Stimulated activated CD4-positive, alpha-beta T cell treated with anti-CD3 and anti-CD28 coated beads, TNF-alpha, amount 100 ng/mL, for 4 hours (primary cell): ENCODE measurements around the gene GPR155.
"Not testable (repeated sequence)": the region's sequence is repeated elsewhere in the genome, so short reads cannot be mapped to it uniquely, and the experiment has no call there.

Source experiments
- DNase-seq, 3 experiments: peaks; one replicate each; pipeline ENCODE4 v3.0.0-alpha.2; 2020; ENCODE audit warnings: low read depth in 3 of 3

GPR155 gene

DNA sequence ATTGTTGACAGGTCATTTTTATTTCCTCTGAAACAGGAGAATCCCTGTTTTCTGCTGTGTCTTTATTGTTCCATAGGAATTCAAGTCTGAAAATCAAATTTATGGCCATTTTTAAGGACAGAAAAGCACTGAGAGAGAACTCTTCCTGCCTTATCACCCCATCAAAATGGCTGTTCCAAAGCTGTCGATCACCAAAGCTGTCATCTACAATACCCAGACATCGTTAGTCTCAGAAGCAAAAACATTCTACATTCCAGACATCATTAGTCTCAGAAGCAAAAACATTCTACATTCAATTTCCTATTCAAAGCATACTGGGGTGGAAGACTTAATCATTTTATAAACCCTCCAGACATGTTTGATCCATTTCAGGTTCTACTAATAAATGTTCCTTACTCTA, 46.9 kb downstream of the GPR155 start:
- no peak for DNase-seq

DNA sequence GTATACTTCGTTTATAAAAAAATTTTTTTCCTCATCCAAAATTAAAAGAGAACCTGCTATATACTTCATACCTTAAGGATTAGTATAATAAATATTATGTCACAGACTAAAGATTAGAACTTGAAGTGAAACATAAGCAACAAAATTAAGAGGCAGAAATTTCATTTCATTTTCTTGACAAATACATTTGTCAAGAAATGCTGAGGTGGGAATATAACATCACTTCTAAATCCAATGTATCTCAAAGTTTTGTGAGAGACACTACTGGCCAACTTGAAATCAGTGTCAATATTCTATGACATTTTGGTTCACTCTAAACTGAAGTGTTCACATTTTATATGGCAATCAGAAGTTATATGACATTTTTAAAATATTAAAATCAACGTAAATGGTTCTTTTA, 47.5 kb downstream of the GPR155 start:
- DNase-seq = no peak

DNA sequence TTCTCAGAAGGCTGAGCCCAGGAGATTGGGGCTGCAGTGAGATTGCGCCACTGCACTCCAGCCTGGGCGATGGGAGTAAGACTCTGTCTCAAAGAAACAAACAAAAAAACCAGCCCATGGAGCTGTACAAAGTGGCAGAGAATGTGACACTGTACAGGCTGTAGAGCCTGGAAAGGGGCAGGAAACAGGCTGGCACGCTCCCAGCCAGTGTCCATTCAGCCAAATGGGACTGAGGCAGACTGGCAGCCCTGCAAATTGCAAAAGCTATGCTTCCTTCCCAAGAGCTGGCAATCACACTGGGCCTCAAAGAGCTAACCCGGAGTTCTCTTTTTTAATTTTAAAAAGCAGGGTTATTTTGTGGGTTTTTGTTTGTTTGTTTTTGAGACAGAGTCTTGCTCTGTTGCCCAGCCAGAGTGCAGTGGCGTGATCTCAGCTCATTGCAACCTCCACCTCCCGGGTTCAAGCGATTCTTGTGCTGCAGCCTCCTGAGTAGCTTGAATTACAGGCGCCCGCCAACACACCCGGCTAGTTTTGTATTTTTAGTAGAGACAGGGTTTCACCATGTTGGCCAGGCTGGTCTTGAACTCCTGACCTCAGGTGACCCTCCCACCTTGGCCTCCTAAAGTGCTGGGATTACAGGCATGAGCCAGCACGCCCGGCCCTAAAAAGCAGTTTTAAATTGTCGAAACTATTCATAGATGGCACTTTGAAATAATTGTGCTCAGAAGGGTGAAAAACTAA, 48.5 kb downstream of the GPR155 start:
- DNase-seq = no peak

DNA sequence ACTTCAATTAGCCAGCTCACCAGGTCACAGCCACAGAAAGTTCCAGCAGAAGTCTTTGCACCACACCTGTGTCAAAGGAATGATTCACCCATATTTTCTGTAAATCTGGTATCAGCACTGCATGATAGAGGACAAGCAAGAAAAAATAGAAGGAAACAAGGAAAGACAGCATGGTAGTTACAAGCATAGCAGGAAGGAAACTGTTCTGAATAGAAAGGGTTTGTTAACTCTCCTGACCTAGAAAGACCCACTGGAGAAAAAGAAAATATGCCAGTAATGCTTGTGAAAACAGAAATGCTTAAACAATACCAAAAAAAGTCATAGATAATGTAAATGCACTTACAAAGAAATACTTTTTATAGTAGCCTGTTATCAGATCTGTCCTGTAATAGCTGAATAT, 50.5 kb downstream of the GPR155 start:
- no peak for DNase-seq

DNA sequence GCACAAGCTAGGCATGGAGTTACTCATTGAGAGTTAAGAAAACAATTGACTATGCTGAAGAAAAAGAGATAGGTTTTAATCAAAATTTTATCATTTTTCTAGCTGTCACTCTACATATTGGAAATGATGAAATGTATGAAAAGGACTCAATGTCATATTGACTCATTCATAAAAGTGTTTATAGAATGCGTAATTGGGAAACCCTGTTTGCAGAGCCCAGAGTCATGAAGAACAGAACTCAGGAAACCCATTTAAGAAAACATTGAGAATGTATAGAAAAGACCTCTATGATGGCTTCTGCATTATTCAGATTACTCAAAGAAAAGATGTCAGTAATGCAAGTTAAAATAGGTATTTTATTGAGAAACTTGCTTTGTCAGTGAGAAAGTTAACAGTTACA, 54.9 kb downstream of the GPR155 start:
- DNase-seq = no peak

DNA sequence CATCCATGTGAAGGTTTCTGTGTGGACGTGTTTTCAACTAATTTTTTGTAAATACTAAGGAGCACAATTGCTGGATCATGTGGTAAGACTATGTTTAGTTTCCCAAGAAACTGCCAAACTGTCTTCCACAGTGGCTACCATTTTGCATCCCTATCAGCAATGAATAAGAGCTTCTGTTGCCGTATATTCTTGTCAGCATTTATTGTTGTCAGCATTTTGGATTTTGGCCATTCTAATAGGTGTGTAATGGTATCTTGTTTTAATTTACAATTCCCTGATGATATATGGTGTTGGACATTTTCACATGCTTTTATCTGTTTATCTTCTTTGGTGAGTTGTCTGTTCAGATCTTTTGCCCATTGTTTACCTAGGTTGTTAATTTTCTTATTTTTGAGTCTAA, 56.8 kb downstream of the GPR155 start:
- no peak for DNase-seq

DNA sequence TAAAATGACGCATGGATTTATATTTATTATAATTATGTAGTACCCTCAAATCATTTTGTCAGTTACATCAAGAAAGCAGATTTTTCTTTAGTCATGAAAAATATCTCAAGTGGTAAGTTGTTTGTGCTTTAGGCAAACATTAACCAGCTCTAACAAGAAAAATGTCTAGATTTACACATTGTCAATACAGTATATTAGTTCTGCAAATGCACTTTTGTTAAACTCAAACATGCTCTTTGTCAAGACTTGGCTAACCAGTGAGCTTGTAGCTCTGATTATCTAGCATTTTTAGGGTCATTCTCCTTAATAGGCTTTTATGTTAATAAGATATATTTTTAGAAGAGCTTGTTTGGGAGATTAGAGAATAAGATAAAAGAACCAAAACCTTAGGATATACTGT, 58.6 kb downstream of the GPR155 start:
- no peak for DNase-seq

DNA sequence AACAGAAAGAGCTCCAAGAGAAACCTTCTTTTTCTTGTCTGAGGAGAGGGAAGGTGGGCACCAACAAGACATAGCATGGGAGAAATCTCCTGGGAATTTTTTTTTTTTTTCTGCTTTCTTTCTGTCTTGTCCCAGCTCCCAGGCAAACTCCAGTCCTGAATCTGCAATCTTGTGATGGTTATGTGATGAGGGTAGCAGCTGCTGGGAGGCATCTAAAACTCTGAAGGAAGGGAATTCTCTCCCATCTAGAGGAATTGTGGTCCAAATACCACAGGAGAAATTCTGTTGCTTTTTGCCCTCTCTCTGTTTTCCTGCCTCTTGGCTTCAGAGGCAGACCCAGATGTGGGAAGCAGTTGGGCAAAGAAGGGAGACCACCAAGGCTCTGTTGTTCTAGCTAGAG, 74.6 kb downstream of the GPR155 start:
- DNase-seq = no peak

DNA sequence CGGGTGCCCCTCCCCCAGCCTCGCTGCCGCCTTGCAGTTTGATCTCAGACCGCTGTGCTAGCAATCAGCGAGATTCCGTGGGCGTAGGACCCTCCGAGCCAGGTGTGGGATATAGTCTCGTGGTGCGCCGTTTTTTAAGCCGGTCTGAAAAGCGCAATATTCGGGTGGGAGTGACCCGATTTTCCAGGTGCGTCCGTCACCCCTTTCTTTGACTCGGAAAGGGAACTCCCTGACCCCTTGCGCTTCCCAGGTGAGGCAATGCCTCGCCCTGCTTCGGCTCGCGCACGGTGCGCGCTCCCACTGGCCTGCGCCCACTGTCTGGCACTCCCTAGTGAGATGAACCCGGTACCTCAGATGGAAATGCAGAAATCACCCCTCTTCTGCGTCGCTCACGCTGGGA, 76.8 kb downstream of the GPR155 start:
- DNase-seq = not testable (repeated sequence)

DNA sequence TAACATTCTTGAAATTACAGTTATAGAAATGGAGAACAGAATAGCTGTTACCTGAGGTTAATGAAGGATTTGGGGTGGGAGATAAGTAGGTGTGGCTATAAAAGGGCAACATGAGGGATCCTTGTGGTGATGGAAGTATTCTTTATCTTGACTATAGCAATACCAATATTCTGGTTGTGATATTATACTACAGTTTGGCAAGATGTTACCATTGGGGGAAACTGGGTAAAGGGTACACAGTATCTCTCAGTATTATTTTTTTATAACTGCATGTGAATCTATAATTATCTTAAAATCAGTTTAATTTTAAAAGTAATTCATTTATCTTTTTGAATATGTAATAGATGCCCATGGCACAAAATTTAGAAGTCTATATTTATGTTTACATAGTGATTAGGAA, 83.2 kb downstream of the GPR155 start:
- DNase-seq = no peak

DNA sequence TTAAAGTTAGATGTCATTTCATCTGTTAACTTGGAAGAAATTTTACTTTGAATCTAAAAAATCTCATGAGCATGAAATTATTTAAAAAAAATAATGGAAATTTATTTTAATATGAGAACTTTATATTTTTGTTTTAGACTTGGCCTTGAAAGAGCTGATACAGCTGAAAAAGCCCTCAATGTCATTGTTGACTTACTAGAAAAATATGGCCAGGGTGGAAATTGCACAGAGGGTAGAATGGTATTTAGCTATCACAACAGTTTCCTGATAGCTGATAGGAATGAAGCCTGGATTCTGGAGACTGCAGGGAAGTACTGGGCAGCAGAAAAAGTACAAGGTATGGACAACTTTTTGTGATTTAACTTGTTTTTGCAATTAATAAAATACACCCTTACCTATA, 86.0 kb downstream of the GPR155 start:
- DNase-seq = no peak

DNA sequence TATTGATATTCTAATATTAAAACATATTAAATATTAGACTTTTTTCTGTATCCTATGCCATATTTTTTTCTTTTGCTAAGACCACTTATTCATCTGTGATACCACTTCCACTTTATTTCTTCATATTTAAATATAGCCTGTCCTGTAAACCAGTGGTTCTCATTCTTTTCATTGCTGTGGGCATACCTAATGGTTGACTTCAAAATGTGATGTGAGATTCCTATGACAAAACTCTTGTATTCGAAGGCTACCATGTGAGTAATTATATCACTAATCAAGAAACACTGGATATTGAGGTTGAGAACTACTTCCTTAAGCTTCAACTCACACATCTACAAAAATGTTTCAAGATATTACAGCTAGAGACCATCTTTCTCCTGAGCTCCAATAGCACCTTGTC, 87.7 kb downstream of the GPR155 start:
- no peak for DNase-seq

DNA sequence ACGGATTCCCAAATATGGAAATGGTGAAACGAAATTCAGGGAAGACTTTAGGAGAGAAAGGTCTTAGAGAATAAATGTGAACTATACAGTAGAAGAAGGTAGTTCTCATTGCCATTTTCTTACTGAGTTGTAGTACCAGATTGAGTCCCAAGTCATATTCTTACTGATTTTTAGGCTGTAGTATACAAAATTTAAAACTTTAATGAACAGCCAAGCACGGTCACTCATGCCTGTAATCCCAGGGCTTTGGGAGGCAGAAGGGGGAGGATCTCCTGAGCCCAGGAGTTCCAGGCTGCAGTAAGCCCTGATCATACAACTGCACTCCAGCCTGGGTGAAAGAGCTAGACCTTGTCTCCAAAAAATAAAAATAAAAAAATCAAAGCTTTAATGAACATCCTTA, 89.1 kb downstream of the GPR155 start:
- DNase-seq = no peak

DNA sequence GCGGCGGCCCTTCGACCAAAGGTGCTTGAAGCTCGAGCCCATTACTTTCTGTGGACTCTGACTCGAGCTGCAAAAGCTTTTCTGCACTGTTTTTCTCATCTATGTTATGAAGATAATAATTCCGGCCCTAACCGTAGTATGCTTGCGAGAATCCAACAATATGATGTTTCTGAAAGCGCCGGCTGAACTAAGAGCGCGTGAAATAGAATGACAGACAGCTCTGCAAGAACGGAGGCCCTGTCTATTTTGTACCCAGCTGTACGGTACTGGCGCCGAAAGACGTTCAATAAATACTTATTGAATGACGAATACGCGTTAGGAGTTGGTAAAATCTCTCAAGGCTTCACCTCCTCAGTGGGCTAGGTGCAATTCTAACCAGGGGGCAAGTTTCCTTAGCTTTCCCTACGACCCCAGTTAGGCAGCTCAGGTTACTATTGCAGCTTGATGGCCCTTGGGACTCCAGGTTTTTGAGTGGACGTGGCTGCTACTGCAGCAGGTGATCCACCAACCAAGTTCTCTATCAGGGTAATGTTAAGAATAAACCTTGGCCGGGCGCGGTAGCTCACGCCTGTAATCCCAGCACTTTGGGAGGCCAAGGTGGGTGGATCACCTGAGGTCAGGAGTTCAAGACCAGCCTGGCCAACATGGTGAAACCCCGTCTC, 90.7 kb downstream of the GPR155 start:
- no peak for DNase-seq

DNA sequence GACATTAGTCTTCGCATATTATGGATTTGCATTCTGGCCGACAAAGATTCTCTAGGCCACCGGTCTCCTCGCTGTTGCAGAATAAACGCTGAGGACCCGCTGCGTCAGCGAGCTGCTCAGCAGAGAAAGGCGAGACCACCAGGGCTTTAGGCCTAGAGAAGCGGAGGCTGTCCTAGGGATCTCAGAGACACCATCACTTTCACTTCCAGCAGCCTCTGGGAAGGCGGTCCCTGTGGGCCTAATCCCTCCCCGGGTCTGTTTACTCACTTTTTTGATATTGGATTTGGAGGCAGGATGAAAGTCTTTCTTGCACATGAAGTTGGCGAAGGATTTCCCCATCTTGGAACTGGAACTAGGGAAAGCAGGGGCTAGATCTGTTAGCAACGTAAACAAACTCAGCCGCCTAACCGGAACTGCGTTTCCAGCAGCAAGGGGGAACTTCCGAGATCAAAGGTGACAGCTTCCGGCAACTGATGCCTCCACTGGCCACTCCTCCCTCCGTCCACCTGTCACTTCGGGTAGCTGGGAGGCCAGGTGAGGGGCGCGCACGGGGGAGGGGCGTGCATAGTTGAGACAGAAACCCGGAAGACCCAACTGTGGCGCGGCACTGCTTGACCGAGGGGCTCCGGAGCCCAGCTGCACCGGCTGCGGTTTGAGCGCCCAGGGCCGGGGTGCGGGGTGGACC, 91.4 kb downstream of the GPR155 start, which contains the start of gene SCRN3:
Gene SCRN3 (plus strand): TSS at position 447 of the 685 bp plus-strand sequence. CDS start 2,554 bp downstream, outside the sequence.
- DNase-seq = peak; percentile 41 to 46 (median 43)

DNA sequence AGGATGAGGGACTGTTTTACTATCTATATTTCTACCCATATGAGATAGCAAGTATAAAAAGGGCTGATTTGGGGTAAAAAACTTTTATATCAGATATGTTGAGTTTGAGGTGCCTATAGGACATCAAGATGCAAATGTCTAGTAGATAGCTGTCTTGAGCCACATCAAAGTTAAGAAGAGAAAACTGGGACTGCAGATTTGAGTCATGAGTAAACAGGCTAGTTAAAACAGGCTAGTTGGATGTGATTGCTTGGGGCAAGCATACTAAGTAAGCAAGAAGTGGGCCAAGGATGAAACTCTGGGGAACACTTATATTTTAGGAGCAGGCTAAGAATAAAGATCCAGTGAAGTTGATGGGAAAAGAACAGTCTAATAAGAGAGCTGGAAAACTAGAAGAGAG, 94.1 kb downstream of the GPR155 start:
- no peak for DNase-seq

DNA sequence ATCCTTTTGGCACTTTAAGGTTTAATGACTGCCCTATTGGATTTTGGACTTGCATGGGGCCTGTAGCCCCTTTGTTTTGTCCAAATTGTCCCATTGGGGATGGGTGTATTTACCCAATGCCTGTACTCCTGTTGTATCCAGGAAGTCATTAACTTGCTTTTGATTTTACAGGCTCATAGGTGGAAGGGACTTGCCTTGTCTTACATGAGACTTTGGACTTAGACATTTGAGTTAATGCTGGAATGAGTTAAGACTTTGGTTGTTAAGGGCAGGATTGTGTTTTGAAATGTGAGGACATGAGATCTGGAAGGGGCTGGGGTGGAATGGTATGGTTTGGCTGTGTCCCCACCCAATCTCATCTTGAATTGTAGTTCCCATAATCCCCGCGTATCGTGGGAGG, 96.5 kb downstream of the GPR155 start:
- not testable (repeated sequence) for DNase-seq

DNA sequence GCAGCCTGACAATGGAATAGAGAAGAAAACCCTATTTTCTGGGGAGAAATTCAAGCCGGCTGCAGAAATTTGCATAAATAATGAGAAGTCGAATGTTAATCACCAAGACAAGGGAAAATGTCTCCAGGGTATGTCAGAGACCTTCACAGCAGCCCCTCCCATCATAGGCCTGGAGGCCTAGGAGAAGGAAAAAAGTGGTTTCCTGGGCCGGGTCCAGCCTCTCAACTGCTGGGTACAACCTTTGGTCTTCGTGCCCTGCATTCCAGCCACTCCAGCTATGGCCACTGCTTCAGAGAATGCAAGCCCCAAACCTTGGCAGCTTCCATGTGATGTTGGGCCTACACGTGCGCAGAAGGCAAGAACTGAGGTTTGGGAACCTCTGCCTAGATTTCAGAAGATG, 97.3 kb downstream of the GPR155 start:
- DNase-seq = no peak

DNA sequence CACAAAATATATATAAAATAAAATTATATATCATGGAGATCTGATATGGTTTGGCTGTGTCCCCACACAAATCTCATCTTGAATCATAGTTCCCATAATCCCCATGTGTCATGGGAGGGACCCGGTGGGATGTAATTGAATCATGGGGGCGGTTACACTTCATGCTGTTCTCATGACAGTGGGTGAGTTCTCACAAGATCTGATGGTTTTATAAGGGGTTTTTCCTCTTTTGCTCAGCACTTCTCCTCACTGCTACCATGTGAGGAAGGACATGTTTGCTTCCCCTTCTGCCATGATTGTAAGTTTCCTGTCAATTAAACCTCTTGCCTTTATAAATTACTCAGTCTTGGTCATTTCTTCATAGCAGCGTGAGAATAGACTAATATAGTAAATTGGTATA, 98.1 kb downstream of the GPR155 start:
- DNase-seq = not testable (repeated sequence)

DNA sequence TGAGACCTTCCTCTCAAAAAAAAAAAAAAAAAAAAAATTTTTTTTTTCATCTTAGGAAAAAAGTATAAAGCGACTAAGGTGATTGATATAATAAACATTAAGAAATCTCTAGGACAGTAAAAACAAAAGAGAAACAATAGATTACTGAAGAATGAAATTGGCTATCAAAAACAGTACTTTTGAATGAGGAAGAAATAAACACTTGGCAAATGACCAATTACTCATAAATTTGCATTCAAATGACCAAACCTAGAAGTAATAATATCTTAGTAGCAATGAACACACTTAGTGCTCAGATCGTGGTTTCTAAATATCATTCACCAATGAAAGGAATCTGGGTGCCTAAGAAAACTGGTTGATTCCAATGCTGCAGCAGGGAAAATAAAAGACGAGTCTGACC, 101.6 kb downstream of the GPR155 start:
- DNase-seq = no peak

DNA sequence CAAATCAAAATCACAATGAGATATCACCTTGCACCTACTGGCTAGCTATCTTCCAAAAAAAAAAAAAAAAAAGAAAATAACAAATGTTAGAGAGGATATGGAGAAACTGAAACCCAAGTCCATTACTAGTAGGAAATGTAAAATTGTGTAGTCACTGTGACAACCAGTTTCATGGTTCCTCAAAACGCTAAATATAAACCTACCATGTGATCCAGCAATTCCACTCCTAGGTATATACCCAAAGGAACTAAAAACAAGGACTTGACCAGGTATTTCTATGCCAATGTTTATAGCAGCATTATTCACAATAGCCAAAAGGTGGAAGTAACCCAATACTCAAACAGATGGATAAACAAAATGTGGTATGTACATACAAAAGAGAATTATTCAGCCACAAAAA, 103.0 kb downstream of the GPR155 start:
- no peak for DNase-seq
